Measurements from ENCODE around the gene TCF4. TPM values are rescaled to one million over a fixed set of nuclear protein-coding genes. Genes with fewer than 3 reads are reported as not detected.
A peak's percentile ranks its signal among the peaks of the same experiment; 100 is the strongest.

The TCF4 gene
- total and polyA plus RNA-seq, 2 donors (not counting 3 experiments of a cell fraction or from before 2014, with no cell fraction given) = 183 to 390 TPM

DNA sequence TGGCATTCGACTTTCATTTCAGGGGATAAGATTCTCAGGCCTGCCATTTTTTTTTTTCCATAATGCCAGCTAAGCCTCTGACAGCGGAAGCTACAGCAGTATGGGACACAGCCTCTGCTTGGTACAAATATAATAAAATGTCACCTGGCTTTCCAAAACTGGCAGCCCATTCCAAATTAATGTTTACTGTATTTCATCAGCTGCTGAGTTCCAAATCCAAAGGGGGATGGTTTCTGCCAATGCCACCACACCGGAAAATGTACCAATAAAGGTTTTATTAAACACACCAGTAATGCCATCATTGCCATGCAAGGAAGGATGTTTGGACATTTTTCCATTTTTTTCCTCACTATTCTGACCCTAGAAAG lies 352.9 kb downstream of the TCF4 start:
- ChIA-PET POLR2A (no interaction called here), CTCF (interaction anchor here (0.6 to 3.6 kb wide), 62 partner anchors 9 to 1341 kb away, joined by 3 to 55 read pairs (median 5); no protein-coding TSS in a partner anchor)
- H3K4me3 ChIP-seq (replicated peaks in 1 of 3; ENCODE audit: insufficient read depth in 1 of 3, low read depth in 1 of 3, low read length in 3 of 3) = no peak overlapping the region
- H3K4me1 ChIP-seq (ENCODE audit: control insufficient read depth, extremely low read depth, insufficient read depth, low read length) = peaks cover 22% of the 10 kb centered on the region
- dilution Hi-C loops (cut with MboI; ENCODE audit: extremely low pct_ligation_motif_present, low sequenced_read_pairs) (no loop called here), intact Hi-C loops (cut with micrococcal nuclease) (loop anchor here (2.0 to 10.0 kb wide), 4 partner anchors 88 to 630 kb away; partner anchors contain the start of gene TCF4)
- H4K20me1 ChIP-seq (replicated peaks; ENCODE audit: control insufficient read depth, extremely low read depth, insufficient read depth, low read length) = peaks cover 2% of the 10 kb centered on the region
- H3K27ac ChIP-seq (ENCODE audit: insufficient read depth, low read depth, low read length) = peak overlapping the region; percentile 1
- DNase-seq (ENCODE audit: low read depth, low spot score) (no peak), FAIRE-seq (no peak)
- H3K9me1 ChIP-seq (replicated peaks; ENCODE audit: control insufficient read depth, extremely low read depth, insufficient read depth, low read length) = no peaks in the 10 kb centered on the region
- H3K79me2 ChIP-seq (ENCODE audit: control insufficient read depth, insufficient read depth, low read length) = no peaks in the 10 kb centered on the region
- TF ChIP-seq, protein P1, sequence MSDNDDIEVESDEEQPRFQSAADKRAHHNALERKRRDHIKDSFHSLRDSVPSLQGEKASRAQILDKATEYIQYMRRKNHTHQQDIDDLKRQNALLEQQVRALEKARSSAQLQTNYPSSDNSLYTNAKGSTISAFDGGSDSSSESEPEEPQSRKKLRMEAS (IDR thresholded peaks at IDR 0.05; ENCODE audit: insufficient read depth, insufficient read length) = no peak
- TF ChIP-seq EZH2 (IDR thresholded peaks at IDR 0.05; ENCODE audit: borderline replicate concordance, low read depth, low read length, severe bottlenecking) (no peak), POLR2AphosphoS5 (IDR thresholded peaks at IDR 0.05; ENCODE audit: insufficient read depth, low read depth, low read length) (no peak), GATA2 (IDR thresholded peaks at IDR 0.05; ENCODE audit: insufficient read depth, insufficient read length, low read depth, low read length) (no peak), JUN (IDR thresholded peaks at IDR 0.05; ENCODE audit: borderline replicate concordance, insufficient read depth, insufficient read length, low read depth) (no peak), FOS (IDR thresholded peaks at IDR 0.05; ENCODE audit: borderline replicate concordance, insufficient read depth, low read length) (no peak), MYC (IDR thresholded peaks at IDR 0.05; ENCODE audit: low read depth, low read length) (no peak), POLR2A (IDR thresholded peaks at IDR 0.05; ENCODE audit: low read depth, low read length) (no peak)
- TF ChIP-seq, protein P2, sequence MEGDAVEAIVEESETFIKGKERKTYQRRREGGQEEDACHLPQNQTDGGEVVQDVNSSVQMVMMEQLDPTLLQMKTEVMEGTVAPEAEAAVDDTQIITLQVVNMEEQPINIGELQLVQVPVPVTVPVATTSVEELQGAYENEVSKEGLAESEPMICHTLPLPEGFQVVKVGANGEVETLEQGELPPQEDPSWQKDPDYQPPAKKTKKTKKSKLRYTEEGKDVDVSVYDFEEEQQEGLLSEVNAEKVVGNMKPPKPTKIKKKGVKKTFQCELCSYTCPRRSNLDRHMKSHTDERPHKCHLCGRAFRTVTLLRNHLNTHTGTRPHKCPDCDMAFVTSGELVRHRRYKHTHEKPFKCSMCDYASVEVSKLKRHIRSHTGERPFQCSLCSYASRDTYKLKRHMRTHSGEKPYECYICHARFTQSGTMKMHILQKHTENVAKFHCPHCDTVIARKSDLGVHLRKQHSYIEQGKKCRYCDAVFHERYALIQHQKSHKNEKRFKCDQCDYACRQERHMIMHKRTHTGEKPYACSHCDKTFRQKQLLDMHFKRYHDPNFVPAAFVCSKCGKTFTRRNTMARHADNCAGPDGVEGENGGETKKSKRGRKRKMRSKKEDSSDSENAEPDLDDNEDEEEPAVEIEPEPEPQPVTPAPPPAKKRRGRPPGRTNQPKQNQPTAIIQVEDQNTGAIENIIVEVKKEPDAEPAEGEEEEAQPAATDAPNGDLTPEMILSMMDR (IDR thresholded peaks at IDR 0.05; ENCODE audit: extremely low read depth in 1 of 2, insufficient read depth in 1 of 2, low read depth in 1 of 2, low read length in 2 of 2) = no peak
- H3K9me3 ChIP-seq (replicated peaks; ENCODE audit: control insufficient read depth, insufficient read depth, low read length) = no peaks in the 10 kb centered on the region
- H3K9ac ChIP-seq (replicated peaks; ENCODE audit: extremely low read depth, insufficient read depth, low read length) = no peak overlapping the region
- no TSS peak for BruUV-seq (replicated peaks)
- peaks cover 19 to 23% of the 10 kb centered on the region in 2 experiments for H3K36me3 ChIP-seq (ENCODE audit: control insufficient read depth in 2 of 2, extremely low read depth in 1 of 2, insufficient read depth in 2 of 2, low read length in 2 of 2)
- no peaks in the 10 kb centered on the region for H3K27me3 ChIP-seq (ENCODE audit: control insufficient read depth in 2 of 2, insufficient read depth in 2 of 2, low read length in 2 of 2)
- no peak overlapping the region for H2AFZ ChIP-seq (ENCODE audit: low read depth, low read length)
- H3K4me2 ChIP-seq (ENCODE audit: insufficient read depth, low read length) = peak overlapping the region; percentile 15
